Stimulated activated CD4-positive, alpha-beta T cell treated with anti-CD3 and anti-CD28 coated beads, Interleukin-4, amount 100 ng/mL, for 24 hours (primary cell): Measurements from ENCODE around the gene EIF4E1B.

Source experiments
- DNase-seq: peaks from one replicate; pipeline ENCODE4 v3.0.0-alpha.2; 2020

EIF4E1B gene

DNA sequence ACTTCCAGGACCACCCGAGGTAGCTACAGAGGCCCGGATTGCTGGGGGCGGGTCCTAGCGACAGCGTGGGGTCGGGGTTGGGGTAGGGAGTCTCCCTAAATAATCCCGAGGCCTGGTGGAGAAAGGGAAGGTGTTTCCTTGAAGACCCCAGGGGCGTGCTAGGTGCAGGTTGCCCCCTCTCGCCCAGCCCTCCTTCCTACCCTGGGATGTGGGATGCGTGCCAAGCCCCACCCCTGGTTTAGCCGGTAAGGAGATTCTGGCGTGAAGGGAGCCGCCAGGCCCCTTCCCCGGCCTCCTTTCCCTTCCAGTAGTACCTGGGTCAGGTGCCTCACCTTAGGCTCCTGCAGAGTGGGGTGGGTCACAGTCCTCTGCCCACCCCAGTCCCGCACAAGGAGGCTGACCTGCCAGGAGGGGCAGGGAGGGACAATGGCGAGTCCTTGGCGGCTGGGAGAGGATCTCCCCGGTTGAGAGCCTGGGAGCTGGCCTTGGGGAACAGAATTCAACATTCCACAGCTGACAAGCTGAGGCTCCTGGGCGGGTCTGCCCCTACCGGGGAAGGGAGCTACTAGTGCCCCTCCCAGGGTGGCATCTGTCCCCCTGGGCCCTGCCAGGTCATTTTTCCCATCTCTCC, 17.5 kb downstream of the EIF4E1B start:
- no peak for DNase-seq

DNA sequence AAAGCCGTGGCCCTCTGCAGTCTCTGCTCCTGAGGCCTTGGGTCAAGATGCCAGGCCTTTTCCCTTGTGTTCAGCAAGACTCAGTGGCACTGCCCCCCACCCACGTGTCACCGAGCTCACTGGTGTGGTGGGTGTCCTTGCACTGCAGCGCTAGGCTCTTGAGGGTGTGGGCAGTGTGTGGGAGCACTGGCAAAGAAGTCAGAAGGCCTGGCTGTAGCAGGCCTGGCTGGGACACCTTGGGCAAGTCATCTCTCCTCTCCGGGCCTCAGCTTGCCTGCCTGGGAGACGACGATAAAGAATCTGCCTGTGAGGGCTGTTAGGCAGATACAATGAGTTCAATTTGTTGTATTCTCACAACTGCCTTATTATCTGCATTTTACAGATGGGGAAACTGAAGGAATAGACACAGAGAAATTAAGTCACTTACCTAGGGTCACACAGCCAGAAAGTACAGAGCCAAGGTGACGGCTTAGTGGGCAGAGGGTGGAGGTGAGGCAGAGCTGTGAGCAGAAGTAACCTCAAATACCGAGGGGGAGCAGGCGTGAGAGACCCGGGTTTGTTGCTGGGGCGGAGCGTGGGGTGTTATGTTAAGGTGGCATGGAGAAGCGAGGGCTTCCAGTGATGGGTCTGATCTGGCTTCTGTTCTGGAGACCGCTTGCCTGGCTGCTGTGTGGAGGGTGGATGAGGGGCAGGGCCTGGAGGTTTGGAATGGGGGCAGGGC, 18.2 kb downstream of the EIF4E1B start:
- DNase-seq: no peak

DNA sequence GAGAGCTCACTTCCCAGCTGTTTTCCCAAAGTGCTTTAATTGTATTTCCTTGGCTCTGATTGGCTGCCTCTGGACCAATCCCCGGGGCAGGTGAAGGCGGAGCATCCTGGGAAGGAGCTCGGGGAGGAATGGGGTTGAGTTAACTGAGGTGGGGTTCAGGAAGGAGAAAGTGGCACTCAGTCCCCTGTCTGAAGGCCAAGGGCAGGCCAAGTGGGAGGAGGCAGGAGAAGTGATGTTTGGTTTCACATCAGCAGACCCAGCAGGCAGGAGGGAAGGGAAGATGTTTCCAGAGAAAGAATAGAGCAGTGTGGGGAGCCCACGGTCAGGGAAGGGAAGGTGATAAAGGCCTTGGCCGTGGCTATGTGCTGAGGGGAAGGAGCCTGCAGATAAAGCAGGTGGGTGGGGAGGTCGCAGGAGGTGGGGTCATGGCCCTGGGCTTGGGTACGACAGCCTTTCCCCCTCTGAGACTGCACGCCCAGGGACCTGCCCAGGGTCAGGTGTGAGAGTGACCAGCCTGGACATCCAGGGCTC, 19.9 kb downstream of the EIF4E1B start:
- DNase-seq: no peak

DNA sequence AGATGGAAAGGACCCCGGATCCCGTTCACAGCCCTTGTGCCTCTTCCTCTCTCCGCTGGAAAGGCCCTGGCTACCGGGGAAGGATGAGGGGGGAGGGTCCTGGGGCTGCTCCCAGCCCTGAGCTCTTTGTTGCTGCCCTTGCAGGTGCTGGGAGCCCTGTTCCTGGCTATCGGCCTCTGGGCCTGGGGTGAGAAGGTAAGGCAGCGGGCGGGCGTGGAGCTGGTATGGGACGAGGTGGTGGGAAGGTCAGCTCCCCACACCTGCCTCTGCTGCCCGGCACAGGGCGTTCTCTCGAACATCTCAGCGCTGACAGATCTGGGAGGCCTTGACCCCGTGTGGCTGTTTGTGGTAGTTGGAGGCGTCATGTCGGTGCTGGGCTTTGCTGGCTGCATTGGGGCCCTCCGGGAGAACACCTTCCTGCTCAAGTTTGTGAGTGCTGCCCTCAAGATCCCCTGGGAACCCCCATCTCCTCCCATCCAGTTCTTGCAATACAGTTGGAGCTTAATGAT, 21.1 kb downstream of the EIF4E1B start:
- DNase-seq: no peak

DNA sequence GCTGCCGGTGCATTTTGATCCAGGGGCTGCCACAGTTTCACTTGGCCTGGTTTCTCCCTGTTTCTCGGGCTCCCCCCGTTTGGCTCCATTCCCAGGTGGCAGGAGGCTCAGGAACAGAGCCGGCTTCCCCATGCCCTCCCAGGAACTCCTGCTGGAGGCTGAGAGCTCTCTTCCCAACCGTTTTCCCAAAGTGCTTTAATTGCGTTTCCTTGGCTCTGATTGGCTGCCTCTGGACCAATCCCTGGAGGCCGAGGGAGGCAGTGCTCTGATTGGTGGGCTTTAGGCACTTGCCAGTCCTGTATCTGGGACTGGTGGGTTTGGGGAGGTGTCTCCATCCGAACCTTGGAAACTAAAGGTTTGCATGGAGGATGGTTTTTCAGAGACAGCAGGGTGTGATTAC, 21.7 kb downstream of the EIF4E1B start:
- no peak for DNase-seq

DNA sequence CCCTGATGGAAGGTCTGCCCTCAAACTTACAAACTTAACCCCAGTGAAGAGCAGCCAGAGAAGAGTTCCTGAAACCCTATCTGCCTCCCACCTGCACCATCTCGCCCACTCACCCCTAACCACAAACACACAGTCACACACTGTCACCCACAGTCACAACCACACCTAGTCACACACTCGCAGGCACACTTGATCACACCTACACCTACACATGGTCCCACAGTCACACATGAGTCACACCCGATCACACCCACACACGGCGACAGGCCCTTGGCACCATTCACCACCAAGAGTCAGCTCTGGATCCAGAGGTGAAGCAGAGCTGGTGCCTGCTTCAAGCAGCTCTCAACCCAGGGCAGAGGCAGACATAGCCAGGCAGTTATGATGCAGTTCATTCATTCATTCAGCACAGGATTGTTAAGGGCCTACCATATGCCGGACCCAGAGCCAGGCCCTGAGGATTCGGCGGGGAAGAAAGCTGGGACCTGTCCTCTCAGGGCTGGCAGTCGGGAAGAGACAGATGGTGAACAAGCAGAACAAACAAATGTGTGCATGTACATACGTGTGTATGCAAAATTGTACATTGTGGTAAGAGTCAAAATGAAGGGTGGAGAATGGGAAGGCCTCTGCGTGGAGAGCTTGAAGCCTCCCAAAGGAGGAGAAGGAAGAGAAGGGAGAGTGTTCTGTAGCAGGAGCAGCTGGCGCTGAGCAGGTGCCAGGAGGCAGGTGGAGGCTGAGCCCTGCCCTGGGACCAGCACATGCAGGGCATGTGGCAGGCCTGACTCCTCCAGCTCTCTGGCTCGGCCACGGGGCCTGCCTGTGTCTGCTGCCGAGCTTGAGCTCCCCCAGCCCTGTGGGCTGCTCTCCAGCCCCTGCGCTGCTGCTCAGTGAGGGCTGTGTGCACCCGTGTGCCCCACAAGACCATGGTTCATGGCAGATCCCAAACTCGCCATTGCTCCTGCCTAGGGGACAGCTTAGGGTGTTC, 23.2 kb downstream of the EIF4E1B start:
- DNase-seq: peak; percentile 90

DNA sequence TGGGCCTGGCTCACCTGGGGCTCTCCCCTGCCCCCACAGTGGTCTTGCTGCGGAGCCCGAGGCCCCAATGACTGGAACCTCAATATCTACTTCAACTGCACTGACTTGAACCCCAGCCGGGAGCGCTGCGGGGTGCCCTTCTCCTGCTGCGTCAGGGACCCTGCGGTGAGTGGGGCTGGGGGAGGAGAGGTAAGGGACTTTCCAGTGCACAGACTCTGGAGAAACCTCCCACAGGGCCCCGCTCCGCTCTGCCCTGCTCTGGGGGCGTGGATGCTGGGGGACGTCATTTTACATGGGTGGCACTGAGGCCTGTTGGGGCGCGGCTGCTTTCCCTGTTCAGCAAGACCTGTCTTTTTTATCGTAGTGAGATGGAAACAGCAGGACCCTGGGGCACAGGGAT, 24.4 kb downstream of the EIF4E1B start:
- DNase-seq: no peak

DNA sequence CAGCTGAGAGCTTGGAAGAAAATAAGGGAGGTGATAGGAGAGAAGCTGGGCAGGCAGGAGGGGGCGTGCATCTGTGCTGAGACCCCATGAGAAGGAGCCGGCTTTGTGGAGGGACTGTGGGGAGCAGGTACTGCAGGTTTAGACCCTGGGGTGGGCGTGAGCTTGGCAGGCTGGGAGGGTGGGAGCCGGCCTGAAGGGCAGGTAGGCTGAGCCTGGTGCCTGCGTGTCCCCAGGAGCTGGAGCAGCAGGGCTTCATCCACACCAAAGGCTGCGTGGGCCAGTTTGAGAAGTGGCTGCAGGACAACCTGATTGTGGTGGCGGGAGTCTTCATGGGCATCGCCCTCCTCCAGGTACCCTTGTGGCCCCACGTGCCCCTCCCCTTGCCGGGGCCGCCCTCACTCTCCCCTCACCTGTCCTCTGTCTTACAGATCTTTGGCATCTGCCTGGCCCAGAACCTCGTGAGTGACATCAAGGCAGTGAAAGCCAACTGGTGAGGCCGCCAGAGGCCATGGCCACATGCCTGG, 26.1 kb downstream of the EIF4E1B start:
- DNase-seq: no peak

DNA sequence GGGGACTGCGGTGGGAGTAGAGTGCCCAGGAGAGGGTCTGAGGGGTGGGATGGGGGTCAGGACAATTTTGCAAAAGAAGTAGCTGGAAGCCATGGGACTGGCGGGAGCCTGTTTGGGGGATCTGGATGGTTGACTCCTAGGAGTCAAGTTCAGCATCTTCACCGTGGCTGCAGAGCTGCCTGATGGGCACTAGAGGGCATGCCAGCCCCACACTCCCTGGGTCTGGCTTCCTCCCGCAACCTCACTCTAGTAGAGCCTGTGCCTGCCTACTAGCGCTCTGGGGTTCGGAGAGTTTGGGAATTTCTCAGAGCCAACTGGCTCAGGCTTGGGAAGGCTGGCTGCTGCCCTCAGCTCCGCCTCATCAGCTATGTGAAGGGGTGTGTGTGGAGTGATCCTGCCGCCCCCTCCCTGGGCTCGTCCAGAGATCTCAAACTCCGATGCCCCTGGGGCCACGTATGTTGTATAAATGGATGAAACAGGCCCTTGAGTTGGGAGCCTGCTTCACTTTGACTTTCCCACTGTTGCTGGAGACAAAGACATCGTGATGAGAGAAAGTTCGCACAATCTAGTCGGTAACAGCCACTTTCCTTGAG, 27.6 kb downstream of the EIF4E1B start:
- DNase-seq: peak; percentile 76

DNA sequence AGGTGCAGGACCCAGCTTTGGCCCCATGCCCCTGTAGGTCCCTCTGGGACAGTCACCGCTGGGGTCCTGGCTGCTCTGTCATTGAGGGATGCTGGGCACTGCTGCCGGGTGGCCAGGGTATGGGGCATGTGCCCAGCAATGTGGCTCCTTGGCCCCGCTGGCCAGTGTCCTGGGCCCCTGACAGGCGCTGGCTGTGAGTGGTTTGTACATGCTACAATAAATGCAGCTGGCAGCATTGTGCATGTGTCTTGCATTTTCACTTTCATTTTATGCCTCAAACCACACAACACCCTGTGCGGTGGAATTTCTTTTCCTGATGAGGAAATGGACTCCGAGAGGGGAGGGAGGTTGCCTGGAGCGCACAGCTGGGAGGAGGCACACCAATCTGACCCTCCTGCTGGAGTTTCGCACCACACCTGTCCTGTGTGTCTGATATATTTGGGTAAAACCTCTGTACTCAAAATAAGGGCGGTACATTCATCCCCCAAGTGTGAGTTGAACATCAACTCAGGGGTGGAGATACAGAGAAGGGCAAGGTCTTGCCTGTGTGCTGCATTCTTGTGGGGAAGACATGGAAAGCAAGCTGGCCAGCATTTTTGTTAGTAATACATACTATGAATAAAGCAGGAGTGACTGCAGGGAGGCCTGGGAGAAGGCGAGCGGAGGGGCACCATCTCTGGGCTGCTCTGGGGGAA, 28.5 kb downstream of the EIF4E1B start:
- DNase-seq: no peak

DNA sequence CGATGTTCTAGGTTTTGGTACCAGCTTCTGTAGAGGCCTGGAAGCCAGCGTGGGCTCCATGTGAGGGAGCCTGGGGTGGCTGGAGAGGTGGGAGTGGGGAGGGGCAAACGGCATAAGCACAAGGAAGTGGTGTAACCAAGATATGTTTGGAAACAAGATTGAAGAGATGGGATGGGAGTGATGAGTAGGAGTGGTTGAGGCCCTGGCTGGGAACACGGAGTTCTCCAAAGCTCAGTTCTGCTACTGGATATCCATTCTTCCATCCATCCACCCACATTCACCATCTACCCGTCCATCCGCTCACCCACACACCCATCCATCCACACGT, 29.0 kb downstream of the EIF4E1B start:
- DNase-seq: no peak

DNA sequence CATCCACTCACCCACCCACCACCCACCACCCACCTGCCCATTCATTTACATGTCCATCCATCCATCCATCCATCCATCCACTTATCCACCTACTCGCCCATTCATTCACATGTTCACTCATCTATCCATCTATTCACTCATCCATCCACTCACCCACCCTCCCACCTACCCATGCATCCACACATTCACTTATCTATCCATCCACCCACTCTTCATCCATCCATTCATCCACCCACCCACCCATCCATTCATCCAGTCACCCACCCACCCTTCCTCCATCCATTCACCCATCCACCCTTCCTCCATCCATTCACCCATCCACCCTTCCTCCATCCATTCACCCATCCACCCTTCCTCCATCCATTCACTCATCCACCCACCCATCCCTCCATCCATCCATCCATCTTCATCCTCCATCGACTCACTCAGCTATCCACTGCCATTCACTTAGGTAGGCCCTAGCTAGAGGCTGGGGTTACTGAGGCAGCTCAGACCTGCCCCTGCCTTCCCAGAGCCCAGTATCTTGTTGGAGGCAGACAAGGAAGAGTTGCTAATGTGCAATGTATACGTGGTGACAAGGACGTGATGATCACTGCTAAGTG, 29.5 kb downstream of the EIF4E1B start:
- DNase-seq: no peak

DNA sequence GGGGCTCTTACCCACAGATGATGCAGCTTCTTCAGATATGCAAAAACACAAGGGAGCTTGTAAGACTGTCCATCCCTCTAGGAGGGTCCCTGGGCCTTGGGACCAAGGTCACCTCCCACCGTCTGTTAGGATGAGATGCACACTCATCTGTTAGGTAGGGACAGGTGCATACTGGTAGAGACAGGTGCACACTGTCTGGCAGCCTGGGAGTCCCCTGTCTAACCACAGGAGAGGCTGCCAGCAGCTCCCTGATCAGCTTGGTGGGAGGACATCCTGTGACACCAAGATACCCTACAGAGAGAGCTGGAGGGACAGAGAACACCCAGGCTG, 30.0 kb downstream of the EIF4E1B start:
- DNase-seq: no peak

DNA sequence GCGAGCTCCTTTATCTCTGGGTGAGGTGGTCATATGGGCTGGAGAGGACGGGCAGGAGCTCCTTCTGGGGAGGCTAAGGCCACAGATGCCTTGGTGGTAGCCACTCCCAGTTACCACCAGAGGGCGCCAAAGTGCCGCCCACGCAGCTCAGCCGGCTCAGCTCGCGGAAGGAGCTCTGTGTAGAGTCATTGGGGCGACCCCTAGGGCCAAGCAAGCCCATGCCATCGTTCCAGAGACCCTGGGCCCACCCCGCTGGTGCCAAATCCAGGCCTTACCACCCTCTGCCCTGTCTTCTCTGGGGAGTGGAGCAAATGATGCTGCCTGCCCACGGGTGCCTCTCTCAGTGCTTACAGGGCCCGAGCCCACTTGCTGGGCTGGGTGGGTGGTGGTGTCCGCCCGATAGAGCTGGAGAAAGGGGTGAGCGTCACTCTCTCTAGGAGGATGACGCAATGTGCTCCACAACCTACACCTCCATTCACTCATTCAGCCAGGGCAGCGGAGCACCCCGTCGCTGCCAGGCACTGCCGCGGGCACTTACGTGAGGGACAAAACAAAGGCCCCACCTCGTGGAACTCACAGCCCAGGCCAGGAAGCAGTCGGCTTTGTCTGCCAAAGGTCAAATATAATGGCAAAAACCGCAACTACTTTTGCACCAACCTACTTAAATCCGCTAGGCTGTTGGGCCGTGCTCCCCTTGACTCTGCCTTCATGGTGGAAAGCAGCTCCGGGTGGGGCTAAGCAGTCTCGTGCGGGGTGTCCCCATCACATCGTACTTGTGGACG, 30.6 kb downstream of the EIF4E1B start:
- DNase-seq: peak; percentile 84

DNA sequence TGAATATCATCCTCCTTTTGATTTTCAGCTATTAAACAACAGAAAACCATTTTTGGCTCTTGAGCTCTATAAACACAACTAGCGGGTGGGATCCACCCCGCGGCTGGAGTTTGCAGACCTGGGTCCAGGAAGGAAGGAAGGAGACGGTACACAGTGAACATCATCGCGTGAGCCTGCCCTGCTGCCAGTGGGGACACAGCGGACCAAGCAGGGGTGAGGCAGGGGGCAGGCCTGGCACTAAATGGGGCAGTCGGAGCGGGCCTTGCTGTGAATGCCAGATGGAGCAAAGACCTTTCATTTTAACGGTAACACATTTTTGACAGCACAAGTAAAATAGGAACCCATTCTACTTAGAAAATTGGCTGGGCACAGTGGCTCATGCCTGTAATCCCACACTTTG, 31.2 kb downstream of the EIF4E1B start:
- DNase-seq: no peak

DNA sequence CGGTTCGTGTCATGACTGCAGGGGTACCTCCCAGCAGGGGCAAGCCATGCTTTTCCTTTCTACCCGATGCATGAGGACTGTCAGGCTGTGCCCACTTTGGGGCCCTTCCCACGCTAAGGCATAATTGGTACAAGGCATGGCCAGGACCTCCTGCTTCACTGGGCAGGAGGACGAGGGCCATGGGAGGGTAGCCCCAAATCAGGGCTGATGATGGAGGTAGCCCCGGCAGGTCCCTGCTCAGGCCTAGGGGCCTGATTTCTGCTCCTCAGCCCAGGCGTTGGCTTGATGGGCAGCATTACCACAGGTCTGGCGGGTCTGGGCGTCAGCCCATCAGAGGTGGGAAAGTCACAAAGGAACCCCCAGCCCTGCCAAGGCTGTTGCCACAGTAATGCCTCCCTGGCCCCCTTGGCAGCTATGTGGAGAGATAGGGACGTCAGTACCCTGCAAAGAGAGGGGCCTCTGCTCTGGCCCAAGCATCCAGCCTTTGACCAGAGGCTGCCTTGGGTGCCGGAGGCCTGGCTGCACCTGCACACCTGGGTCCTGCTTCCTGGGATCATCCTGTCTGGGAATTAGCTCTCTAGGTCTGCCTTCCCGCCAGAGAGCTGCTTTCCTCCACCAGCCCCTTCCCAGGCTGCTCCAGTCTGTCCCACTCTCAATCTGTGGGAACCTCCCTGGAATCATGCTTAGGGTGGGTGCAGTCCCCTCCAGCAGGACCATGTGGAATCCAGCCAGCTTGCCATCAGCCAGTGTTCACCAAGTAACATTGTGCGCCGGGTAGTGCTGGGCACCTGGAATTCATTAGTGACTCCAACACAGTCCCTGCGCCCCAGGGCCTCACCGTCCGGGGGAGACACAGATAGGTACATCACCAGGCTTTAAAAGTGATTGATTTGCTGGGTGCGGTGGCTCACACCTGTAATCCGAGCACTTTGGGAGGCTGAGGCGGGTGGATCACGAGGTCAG, 32.2 kb downstream of the EIF4E1B start:
- DNase-seq: no peak

DNA sequence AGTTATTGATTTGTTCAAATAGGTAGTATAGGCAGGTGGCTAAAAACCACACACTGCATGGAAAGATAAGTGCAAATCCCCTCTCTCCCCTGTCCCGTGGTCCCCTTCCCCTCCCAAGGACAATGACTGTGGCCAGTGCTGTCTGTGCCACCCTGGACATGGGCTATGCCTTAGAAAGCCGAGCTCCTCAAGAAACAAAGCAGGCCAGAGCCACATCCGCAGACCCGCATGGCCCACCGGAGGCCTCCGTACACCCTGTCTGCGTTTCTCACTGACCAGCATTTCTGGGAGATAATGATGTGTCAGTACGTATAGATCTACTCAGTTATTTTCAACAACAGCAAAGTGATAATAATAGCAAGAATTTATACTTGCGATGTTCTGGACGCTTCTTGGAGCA, 33.1 kb downstream of the EIF4E1B start:
- DNase-seq: no peak

DNA sequence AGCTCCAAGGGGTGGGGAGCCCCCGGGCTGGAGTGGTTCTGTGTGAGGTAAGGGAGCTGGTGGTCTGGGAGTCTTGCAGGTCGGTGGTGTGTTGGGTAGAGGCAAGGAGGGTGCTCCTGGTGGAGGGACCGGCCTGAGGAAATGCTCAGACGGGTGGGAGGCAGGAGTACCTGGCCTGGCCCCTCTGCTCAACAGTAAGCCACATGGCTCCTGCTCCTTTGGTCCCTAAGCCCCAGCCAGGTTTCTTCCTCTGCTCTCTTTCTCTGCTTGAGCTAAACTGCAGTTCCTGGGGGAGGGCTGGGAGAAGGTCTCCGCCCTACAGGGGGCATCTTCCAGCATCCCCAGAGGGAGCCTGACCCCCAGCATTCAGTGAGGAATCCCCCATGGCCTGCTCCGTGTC, 34.0 kb downstream of the EIF4E1B start:
- no peak for DNase-seq

DNA sequence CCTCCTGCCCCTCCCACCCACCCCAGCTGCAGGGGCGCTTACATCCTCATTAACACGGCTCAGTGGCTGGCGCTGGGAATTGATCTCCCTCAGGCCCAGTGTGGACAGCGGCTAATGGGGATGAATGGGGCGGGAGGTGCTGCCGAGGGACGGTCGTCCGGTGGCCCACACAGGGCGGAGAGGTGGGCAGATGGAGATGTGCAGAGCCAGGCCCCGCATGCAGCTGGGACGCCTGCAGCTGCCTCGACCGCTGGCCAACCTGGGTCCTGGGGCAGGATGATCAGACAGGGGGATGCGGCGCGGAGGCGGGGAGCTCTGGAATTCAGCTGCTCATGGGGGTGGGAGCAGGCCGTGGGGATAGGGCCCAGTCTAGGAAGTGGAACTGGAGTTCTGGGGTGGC, 34.4 kb downstream of the EIF4E1B start:
- DNase-seq: no peak

DNA sequence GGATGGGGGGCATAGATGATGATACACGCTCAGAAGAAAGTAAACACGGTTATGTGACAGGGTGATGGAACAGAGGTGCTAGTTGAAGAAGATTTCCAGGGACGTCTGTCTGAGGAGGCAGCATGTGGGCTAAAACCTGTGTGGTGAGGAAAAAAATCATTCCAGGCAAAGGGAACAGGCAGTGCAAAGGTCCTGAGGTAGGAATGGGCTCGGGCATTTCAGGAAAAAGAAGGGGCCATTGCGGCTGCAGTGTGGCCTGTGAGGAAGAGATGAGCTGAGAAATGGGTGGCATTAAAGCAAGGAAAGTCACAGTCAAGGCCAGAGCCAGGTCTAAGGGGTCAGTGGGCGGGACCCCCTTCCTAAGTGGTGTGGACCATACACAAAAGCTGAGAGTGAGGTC, 35.0 kb downstream of the EIF4E1B start:
- no peak for DNase-seq
